Myocyte (in vitro differentiated cells): ENCODE measurements around the gene GRID1. TPM values are rescaled to one million over a fixed set of nuclear protein-coding genes. Genes with fewer than 3 reads are reported as not detected.
"Not testable (repeated sequence)": the region's sequence is repeated elsewhere in the genome, so short reads cannot be mapped to it uniquely, and the experiment has no call there.

Source experiments
- DNase-seq: peaks from one replicate; pipeline ENCODE4 v3.0.0-alpha.2; 2012; ENCODE audit warnings: low read depth
- total RNA-seq: library from RNA; depleted of rRNA; stranded (reverse); fragments of >200 nt; gene quantifications from 2 replicates; pipeline ENCODE4 v1.2.3, GENCODE V29; 2014

GRID1 gene
- total RNA-seq, 1 donor from 2014 or later: not detected

GRCh38 chr10:85851934-85852333 lies 514.7 kb downstream of the GRID1 start:
- no peak for DNase-seq

- no peak for DNase-seq
These were observed 515.3 kb downstream of the GRID1 start for GRCh38 chr10:85851325-85851724.

GRCh38 chr10:85850736-85851135 lies 515.9 kb downstream of the GRID1 start:
- DNase-seq: no peak

- DNase-seq: no peak
These were observed 517.3 kb downstream of the GRID1 start for GRCh38 chr10:85849315-85849714.

- no peak for DNase-seq
These were observed 517.8 kb downstream of the GRID1 start for GRCh38 chr10:85848756-85849155.

- DNase-seq: no peak
These were observed 519.5 kb downstream of the GRID1 start for GRCh38 chr10:85847085-85847484.

- DNase-seq: not testable (repeated sequence)
These were observed 527.9 kb downstream of the GRID1 start for GRCh38 chr10:85838660-85839059.

- no peak for DNase-seq
These were observed 533.6 kb downstream of the GRID1 start for GRCh38 chr10:85832988-85833387.

- DNase-seq: no peak
These were observed 535.2 kb downstream of the GRID1 start for GRCh38 chr10:85831422-85831821.

- DNase-seq: no peak
These were observed 540.2 kb downstream of the GRID1 start for GRCh38 chr10:85826377-85826776.

GRCh38 chr10:85811405-85811804 lies 555.2 kb downstream of the GRID1 start:
- no peak for DNase-seq

GRCh38 chr10:85810674-85811073 lies 555.9 kb downstream of the GRID1 start:
- no peak for DNase-seq

GRCh38 chr10:85795460-85795859 lies 571.1 kb downstream of the GRID1 start:
- no peak for DNase-seq

GRCh38 chr10:85794553-85794952 lies 572.0 kb downstream of the GRID1 start:
- DNase-seq: no peak

GRCh38 chr10:85792533-85792858 lies 574.1 kb downstream of the GRID1 start:
- DNase-seq: no peak

GRCh38 chr10:85791818-85792532 lies 574.6 kb downstream of the GRID1 start:
- DNase-seq: no peak

- DNase-seq: no peak
These were observed 576.4 kb downstream of the GRID1 start for GRCh38 chr10:85789982-85790789.

GRCh38 chr10:85789125-85789524 lies 577.5 kb downstream of the GRID1 start:
- no peak for DNase-seq

- no peak for DNase-seq
These were observed 578.0 kb downstream of the GRID1 start for GRCh38 chr10:85788570-85788969.

GRCh38 chr10:85787881-85788280 lies 578.7 kb downstream of the GRID1 start:
- no peak for DNase-seq

- no peak for DNase-seq
These were observed 579.2 kb downstream of the GRID1 start for GRCh38 chr10:85787393-85787792.

GRCh38 chr10:85786401-85786899 lies 580.1 kb downstream of the GRID1 start:
- DNase-seq: no peak

- no peak for DNase-seq
These were observed 581.8 kb downstream of the GRID1 start for GRCh38 chr10:85784792-85785191.
